GM21825 (cell line): ENCODE measurements around the gene CKAP5.

ENCODE experiments used
- ATAC-seq: cut with Tn5 transposase; IDR thresholded peaks from one replicate; pipeline ENCODE4 v1.9.1; 2021; ENCODE audit warnings: mild to moderate bottlenecking, moderate library complexity; ENCODE audit not compliant: unreplicated experiment

CKAP5 gene

GRCh38 chr11:46845740-46846509 is at the start of gene CKAP5:
CKAP5 (minus strand) TSS chr11:46846280; CDS start chr11:46821231, 25,049 bp downstream.
- peak; percentile 94 for ATAC-seq

- ATAC-seq, result no peak
Observed at GRCh38 chr11:46895821-46896220, 49.7 kb upstream of the CKAP5 start.

GRCh38 chr11:46894961-46895360 is 48.9 kb upstream of the CKAP5 start:
- ATAC-seq, result no peak

GRCh38 chr11:46894506-46894905 is 48.4 kb upstream of the CKAP5 start:
- no peak for ATAC-seq

GRCh38 chr11:46892838-46893237 is 46.8 kb upstream of the CKAP5 start:
- ATAC-seq, result no peak

GRCh38 chr11:46892109-46892508 is 46.0 kb upstream of the CKAP5 start:
- ATAC-seq, result no peak

- ATAC-seq, result no peak
Observed at GRCh38 chr11:46890665-46891064, 44.6 kb upstream of the CKAP5 start.

GRCh38 chr11:46889689-46890475 is 43.8 kb upstream of the CKAP5 start:
- ATAC-seq, result peak; percentile 52

- ATAC-seq, result no peak
Observed at GRCh38 chr11:46889251-46889650, 43.2 kb upstream of the CKAP5 start.

GRCh38 chr11:46888636-46889035 is 42.6 kb upstream of the CKAP5 start:
- no peak for ATAC-seq

- no peak for ATAC-seq
Observed at GRCh38 chr11:46886211-46886610, 40.1 kb upstream of the CKAP5 start.

- ATAC-seq, result no peak
Observed at GRCh38 chr11:46879056-46879585, 33.0 kb upstream of the CKAP5 start.

GRCh38 chr11:46877580-46877979 is 31.5 kb upstream of the CKAP5 start:
- no peak for ATAC-seq

- ATAC-seq, result no peak
Observed at GRCh38 chr11:46876471-46876870, 30.4 kb upstream of the CKAP5 start.

- ATAC-seq, result no peak
Observed at GRCh38 chr11:46874586-46874985, 28.5 kb upstream of the CKAP5 start.

- no peak for ATAC-seq
Observed at GRCh38 chr11:46868912-46869311, 22.8 kb upstream of the CKAP5 start.

- ATAC-seq, result no peak
Observed at GRCh38 chr11:46865340-46865739, 19.3 kb upstream of the CKAP5 start.

GRCh38 chr11:46860218-46860617 is 14.1 kb upstream of the CKAP5 start:
- ATAC-seq, result no peak

GRCh38 chr11:46858920-46859546 is 13.0 kb upstream of the CKAP5 start:
- ATAC-seq, result no peak

- no peak for ATAC-seq
Observed at GRCh38 chr11:46857666-46858065, 11.6 kb upstream of the CKAP5 start.

- ATAC-seq, result no peak
Observed at GRCh38 chr11:46856605-46857343, 10.7 kb upstream of the CKAP5 start.
